LNCaP clone FGC (cell line): Measurements from ENCODE around the gene AHNAK2.
"Not testable (repeated sequence)": the region's sequence is repeated elsewhere in the genome, so short reads cannot be mapped to it uniquely, and the experiment has no call there.

ENCODE experiments used
- DNase-seq: peaks from one replicate; pipeline ENCODE4 v3.0.0-alpha.2; 2011; ENCODE audit warnings: low read depth
- H3K4me3 ChIP-seq: 2 replicates; pipeline ENCODE4 v1.5.1; 2011; ENCODE audit warnings: mild to moderate bottlenecking, low read depth, low read length, control low read depth
- TF ChIP-seq, protein P1 (sequence below): IDR thresholded peaks from 2 replicates; pipeline ENCODE4 v1.5.1; 2012; ENCODE audit warnings: mild to moderate bottlenecking; ENCODE audit not compliant: control insufficient read depth, insufficient read depth; ENCODE audit errors: extremely low read depth

Gene AHNAK2

DNA sequence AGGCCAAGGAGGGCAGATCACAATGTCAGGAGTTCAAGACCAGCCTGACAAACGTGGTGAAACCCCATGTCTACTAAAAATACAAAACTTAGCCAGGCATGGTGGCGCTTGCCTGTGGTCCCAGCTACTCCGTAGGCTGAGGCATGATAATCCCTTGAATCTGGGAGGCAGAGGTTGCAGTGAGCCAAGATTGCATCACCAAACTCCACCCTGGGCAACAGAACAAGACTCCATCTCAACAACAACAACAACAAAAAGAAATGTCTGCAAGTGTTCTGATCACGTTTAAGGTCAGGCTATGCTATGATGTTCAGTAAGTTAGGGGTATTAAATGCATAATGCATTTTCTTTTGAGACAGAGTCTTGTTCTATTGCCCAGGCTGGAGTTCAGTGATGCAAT lies 60.2 kb downstream of the AHNAK2 start:
- no peak for DNase-seq
- TF ChIP-seq, protein P1, sequence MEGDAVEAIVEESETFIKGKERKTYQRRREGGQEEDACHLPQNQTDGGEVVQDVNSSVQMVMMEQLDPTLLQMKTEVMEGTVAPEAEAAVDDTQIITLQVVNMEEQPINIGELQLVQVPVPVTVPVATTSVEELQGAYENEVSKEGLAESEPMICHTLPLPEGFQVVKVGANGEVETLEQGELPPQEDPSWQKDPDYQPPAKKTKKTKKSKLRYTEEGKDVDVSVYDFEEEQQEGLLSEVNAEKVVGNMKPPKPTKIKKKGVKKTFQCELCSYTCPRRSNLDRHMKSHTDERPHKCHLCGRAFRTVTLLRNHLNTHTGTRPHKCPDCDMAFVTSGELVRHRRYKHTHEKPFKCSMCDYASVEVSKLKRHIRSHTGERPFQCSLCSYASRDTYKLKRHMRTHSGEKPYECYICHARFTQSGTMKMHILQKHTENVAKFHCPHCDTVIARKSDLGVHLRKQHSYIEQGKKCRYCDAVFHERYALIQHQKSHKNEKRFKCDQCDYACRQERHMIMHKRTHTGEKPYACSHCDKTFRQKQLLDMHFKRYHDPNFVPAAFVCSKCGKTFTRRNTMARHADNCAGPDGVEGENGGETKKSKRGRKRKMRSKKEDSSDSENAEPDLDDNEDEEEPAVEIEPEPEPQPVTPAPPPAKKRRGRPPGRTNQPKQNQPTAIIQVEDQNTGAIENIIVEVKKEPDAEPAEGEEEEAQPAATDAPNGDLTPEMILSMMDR: no peak

DNA sequence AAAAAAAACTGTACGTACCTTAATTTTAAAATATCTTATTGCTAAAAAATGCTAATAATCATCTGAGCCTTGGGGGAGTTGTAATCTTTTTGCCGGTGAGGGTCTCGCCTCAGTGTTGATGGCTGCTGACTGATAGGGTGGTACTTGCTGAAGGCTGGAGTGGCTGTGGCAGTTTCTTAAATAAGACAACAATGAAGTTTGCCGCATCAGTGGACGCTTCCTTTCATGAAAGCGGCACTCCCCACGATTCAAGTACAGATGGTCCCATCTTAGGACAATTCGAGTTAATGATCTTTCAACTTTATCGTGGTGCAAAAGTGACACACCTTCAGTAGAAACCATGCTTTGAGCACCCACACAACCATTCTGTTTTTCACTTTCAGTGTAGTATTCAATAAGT lies 61.1 kb downstream of the AHNAK2 start:
- TF ChIP-seq, protein P1: no peak
- H3K4me3 ChIP-seq: no peak overlapping the region
- no peak for DNase-seq

More for the DNA sequence above, 60.2 kb downstream of the AHNAK2 start:
- no peak overlapping the region for H3K4me3 ChIP-seq

DNA sequence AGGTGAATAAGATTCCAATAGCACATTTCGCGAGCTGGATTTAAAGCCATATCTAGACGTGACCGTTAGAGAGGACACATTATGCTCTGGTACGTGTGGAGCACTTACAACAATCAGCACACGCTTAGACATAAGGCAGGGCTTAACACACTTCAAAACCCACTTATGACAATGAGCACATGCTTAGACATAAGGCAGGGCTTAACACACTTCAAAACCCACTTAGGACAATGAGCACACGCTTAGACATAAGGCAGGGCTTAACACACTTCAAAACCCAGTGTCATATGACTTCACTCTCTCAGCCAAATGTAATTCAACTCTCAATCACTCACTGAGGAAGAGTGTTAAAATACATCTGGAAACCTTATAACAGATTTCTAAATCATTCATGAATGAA lies 64.7 kb downstream of the AHNAK2 start:
- TF ChIP-seq, protein P1: no peak
- H3K4me3 ChIP-seq: no peak overlapping the region
- no peak for DNase-seq

DNA sequence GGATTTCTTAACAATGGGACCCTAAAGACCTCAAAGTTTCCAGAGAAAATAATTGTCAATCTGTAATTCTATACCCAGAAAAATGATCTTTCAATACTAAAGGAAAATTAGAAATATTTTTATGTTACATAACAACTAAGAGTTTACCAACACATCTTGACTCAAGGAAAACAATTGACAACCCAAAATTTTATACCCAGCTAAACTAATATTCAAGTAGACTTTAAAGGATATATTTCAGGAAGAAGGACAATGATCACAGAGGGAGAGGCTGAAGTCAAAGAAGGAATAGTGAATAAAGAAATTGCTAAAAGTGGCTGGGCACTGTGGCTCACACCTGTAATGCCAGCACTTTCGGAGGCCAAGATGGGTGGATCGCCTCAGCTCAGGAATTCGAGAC lies 66.1 kb downstream of the AHNAK2 start:
- TF ChIP-seq, protein P1: no peak
- DNase-seq: no peak

DNA sequence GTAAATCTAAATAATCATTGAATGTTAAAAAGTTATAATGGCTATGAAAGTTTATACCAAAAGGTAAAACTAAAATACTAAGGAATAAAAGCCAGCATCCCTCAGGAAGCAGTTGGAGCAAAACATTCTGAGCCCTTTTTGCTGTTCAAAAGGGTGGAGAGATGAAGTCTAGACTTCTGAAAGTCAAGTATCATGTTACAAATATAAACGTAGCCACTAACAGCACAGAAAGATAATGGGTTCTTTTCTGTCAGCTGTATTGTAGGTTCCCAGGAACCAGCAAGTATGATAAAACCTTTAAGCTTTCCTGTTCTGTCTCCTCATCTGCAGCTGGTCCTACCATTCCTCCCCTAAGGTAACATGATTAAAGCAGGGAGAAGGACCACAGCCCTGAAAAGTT lies 69.9 kb downstream of the AHNAK2 start:
- DNase-seq: no peak
- H3K4me3 ChIP-seq: no peak overlapping the region
- TF ChIP-seq, protein P1: no peak

More for the DNA sequence above, 66.1 kb downstream of the AHNAK2 start:
- H3K4me3 ChIP-seq: no peak overlapping the region

DNA sequence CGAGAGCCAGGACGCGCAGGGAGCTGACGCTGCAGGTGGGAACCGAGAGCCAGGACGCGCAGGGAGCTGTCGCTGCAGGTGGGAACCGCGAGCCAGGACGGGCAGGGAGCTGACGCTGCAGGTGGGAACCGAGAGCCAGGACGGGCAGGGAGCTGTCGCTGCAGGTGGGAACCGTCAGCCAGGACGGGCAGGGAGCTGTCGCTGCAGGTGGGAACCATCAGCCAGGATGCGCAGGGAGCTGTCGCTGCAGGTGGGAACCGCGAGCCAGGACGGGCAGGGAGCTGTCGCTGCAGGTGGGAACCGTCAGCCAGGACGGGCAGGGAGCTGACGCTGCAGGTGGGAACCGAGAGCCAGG lies 72.6 kb downstream of the AHNAK2 start:
- DNase-seq, H3K4me3 ChIP-seq: not testable (repeated sequence)

GRCh38 chr14:104904650-104905578 lies 73.3 kb downstream of the AHNAK2 start:
- not testable (repeated sequence) for H3K4me3 ChIP-seq, DNase-seq

GRCh38 chr14:104903990-104904389 lies 74.2 kb downstream of the AHNAK2 start:
- TF ChIP-seq, protein P1: no peak
- DNase-seq: no peak
- H3K4me3 ChIP-seq: no peak overlapping the region
